Upper lobe of left lung (tissue), 4 donors: ENCODE data around the gene SYNRG.

Experiments used
- EP300 ChIP-seq, 4 donors: sonication (generic); formaldehyde crosslinking; IDR thresholded peaks; one replicate each; pipeline ENCODE4 v1.5.1; 2017; ENCODE audit warnings: antibody characterized with exemption in 4 of 4, control low read depth in 2 of 4
- POLR2A ChIP-seq, 4 donors: fragments of 450-650 bp; IDR thresholded peaks; one replicate each; pipeline ENCODE4 v1.5.1; 2016 to 2017; ENCODE audit warnings: antibody characterized with exemption in 4 of 4, mild to moderate bottlenecking in 2 of 4
- POLR2AphosphoS5 ChIP-seq, 2 donors: sonication (generic); formaldehyde crosslinking; IDR thresholded peaks; one replicate each; pipeline ENCODE4 v1.5.1; 2017; ENCODE audit warnings: antibody characterized with exemption in 2 of 2
- TF ChIP-seq, protein P1 (sequence below), 6 experiments: fragments of 450-650 bp in 4 of 6; fragments of 200-600 bp in 2 of 6; sonication (generic) in 2 of 6; IDR thresholded peaks; one replicate each; pipeline ENCODE4 v1.5.1; 2016 to 2019; ENCODE audit warnings: antibody characterized with exemption in 6 of 6

DNA sequence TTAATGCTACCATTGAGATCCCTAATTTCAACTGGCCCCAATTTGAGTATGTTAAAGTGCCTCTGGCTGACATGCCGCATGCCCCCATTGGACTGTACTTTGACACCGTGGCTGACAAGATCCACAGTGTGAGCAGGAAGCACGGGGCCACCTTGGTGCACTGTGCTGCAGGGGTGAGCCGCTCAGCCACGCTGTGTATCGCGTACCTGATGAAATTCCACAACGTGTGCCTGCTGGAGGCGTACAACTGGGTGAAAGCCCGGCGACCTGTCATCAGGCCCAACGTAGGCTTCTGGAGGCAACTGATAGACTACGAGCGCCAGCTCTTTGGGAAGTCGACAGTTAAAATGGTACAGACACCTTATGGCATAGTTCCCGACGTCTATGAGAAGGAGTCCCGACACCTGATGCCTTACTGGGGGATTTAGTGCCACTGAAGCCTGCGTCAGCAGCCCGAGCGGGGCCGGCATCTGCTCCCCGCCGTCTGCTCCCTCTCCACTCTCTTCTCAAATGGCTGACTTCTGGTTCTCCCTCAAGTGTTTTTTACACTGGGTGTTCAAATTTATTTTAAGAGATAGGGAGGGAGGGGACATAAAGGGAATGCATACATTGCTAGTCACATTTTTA, 96.7 kb downstream of the SYNRG start:
- TF ChIP-seq POLR2A (IDR thresholded peaks at IDR 0.05): no peak
- TF ChIP-seq, protein P1, sequence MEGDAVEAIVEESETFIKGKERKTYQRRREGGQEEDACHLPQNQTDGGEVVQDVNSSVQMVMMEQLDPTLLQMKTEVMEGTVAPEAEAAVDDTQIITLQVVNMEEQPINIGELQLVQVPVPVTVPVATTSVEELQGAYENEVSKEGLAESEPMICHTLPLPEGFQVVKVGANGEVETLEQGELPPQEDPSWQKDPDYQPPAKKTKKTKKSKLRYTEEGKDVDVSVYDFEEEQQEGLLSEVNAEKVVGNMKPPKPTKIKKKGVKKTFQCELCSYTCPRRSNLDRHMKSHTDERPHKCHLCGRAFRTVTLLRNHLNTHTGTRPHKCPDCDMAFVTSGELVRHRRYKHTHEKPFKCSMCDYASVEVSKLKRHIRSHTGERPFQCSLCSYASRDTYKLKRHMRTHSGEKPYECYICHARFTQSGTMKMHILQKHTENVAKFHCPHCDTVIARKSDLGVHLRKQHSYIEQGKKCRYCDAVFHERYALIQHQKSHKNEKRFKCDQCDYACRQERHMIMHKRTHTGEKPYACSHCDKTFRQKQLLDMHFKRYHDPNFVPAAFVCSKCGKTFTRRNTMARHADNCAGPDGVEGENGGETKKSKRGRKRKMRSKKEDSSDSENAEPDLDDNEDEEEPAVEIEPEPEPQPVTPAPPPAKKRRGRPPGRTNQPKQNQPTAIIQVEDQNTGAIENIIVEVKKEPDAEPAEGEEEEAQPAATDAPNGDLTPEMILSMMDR (IDR thresholded peaks at IDR 0.05): no peak
- no peak for TF ChIP-seq POLR2AphosphoS5 (IDR thresholded peaks at IDR 0.05)
- no peak for TF ChIP-seq EP300 (IDR thresholded peaks at IDR 0.05)
